ENCODE measurements around the gene USP17L24. TPM values are rescaled to one million over a fixed set of nuclear protein-coding genes. Genes with fewer than 3 reads are reported as not detected.
"Not testable (repeated sequence)": the region's sequence is repeated elsewhere in the genome, so short reads cannot be mapped to it uniquely, and the experiment has no call there.

Gene USP17L24
- total and polyA plus RNA-seq, 3 experiments from 2014 or later, result not detected

DNA sequence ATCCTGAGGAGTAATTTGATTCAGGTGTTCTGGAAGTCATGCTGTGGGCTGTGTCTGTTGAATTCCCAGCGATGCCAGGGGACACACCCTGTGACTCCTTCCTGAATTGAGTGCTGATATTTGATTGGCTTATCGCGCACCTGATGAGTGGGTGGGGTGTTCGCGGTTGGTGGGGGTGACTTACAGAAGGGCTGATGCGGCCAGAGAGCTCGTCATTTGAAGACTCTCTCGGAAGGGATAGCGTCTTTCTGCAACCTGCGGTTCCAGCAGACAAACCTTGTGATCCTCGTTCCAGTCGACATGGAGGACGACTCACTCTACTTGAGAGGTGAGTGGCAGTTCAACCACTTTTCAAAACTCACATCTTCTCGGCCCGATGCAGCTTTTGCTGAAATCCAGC is 28.4 kb downstream of the USP17L24 start, which contains the start of gene USP17L29:
Gene USP17L29, plus strand, starts transcription at position 301 of the 400 bp plus-strand sequence. Its CDS starts 0 bp downstream, at position 301.
- DNase-seq; H3K27me3 ChIP-seq (ENCODE audit: insufficient read depth, low read length, poor library complexity, severe bottlenecking); H3K4me1 ChIP-seq (ENCODE audit: insufficient read depth, low read length); H3K27ac Mint-ChIP-seq; H3K9me3 ChIP-seq (ENCODE audit: low read length); H3K4me3 ChIP-seq (ENCODE audit: low read length); CTCF ChIA-PET; H3K27ac ChIP-seq (ENCODE audit: low read depth, low read length); H3K36me3 Mint-ChIP-seq; POLR2A ChIA-PET; H3K27me3 Mint-ChIP-seq; H3K4me3 Mint-ChIP-seq; H3K36me3 ChIP-seq (ENCODE audit: insufficient read depth, low read length); H3K9me3 Mint-ChIP-seq; H3K4me1 Mint-ChIP-seq: not testable (repeated sequence)

DNA sequence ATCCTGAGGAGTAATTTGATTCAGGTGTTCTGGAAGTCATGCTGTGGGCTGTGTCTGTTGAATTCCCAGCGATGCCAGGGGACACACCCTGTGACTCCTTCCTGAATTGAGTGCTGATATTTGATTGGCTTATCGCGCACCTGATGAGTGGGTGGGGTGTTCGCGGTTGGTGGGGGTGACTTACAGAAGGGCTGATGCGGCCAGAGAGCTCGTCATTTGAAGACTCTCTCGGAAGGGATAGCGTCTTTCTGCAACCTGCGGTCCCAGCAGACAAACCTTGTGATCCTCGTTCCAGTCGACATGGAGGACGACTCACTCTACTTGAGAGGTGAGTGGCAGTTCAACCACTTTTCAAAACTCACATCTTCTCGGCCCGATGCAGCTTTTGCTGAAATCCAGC is 37.9 kb downstream of the USP17L24 start, which contains the start of gene USP17L30:
Gene USP17L30, plus strand, starts transcription at position 301 of the 400 bp plus-strand sequence. Its CDS starts 0 bp downstream, at position 301.
- CTCF ChIA-PET; DNase-seq; H3K4me1 Mint-ChIP-seq; H3K9me3 Mint-ChIP-seq; H3K9me3 ChIP-seq (ENCODE audit: low read length); H3K36me3 ChIP-seq (ENCODE audit: insufficient read depth, low read length); H3K4me3 Mint-ChIP-seq; H3K27me3 ChIP-seq (ENCODE audit: insufficient read depth, low read length, poor library complexity, severe bottlenecking); POLR2A ChIA-PET; H3K27me3 Mint-ChIP-seq; H3K4me1 ChIP-seq (ENCODE audit: insufficient read depth, low read length); H3K36me3 Mint-ChIP-seq; H3K4me3 ChIP-seq (ENCODE audit: low read length); H3K27ac ChIP-seq (ENCODE audit: low read depth, low read length); H3K27ac Mint-ChIP-seq: not testable (repeated sequence)

Other genes starting within 250 kb of the USP17L24 start
- gene FAM90A26, start 154.8 kb upstream of the USP17L24 start, total RNA-seq, result not detected
- not detected for gene FAM90A26, start 154.8 kb upstream of the USP17L24 start, polyA plus RNA-seq
- not detected for gene USP17L10, start 114.5 kb upstream of the USP17L24 start, total RNA-seq
- not detected for gene USP17L10, start 114.5 kb upstream of the USP17L24 start, polyA plus RNA-seq
- under 1 TPM in 1 of 2 experiments, not detected in 1; 0.13 TPM for gene USP17L11, start 109.8 kb upstream of the USP17L24 start, total RNA-seq
- gene USP17L11, start 109.8 kb upstream of the USP17L24 start, polyA plus RNA-seq, result not detected
- gene USP17L12, start 105.0 kb upstream of the USP17L24 start, total RNA-seq, result not detected
- not detected for gene USP17L12, start 105.0 kb upstream of the USP17L24 start, polyA plus RNA-seq
- not detected for gene USP17L13, start 100.3 kb upstream of the USP17L24 start, total RNA-seq
- not detected for gene USP17L13, start 100.3 kb upstream of the USP17L24 start, polyA plus RNA-seq
- not detected for gene USP17L15, start 90.8 kb upstream of the USP17L24 start, total RNA-seq
- not detected for gene USP17L15, start 90.8 kb upstream of the USP17L24 start, polyA plus RNA-seq
- not detected for gene USP17L17, start 81.3 kb upstream of the USP17L24 start, total RNA-seq
- not detected for gene USP17L17, start 81.3 kb upstream of the USP17L24 start, polyA plus RNA-seq
- not detected for gene USP17L18, start 76.5 kb upstream of the USP17L24 start, total RNA-seq
- not detected for gene USP17L18, start 76.5 kb upstream of the USP17L24 start, polyA plus RNA-seq
- not detected for gene USP17L19, start 71.8 kb upstream of the USP17L24 start, total RNA-seq
- gene USP17L19, start 71.8 kb upstream of the USP17L24 start, polyA plus RNA-seq, result not detected
- not detected for gene USP17L20, start 67.0 kb upstream of the USP17L24 start, total RNA-seq
- not detected for gene USP17L20, start 67.0 kb upstream of the USP17L24 start, polyA plus RNA-seq
- not detected for gene USP17L21, start 62.3 kb upstream of the USP17L24 start, total RNA-seq
- not detected for gene USP17L21, start 62.3 kb upstream of the USP17L24 start, polyA plus RNA-seq
- not detected for gene USP17L22, start 57.5 kb upstream of the USP17L24 start, total RNA-seq
- gene USP17L22, start 57.5 kb upstream of the USP17L24 start, polyA plus RNA-seq, result not detected
- gene USP17L25, start 4.7 kb downstream of the USP17L24 start, total RNA-seq, result not detected
- not detected for gene USP17L25, start 4.7 kb downstream of the USP17L24 start, polyA plus RNA-seq
- not detected for gene USP17L26, start 9.5 kb downstream of the USP17L24 start, total RNA-seq
- not detected for gene USP17L26, start 9.5 kb downstream of the USP17L24 start, polyA plus RNA-seq
- gene USP17L5, start 14.2 kb downstream of the USP17L24 start, total RNA-seq, result not detected
- not detected for gene USP17L5, start 14.2 kb downstream of the USP17L24 start, polyA plus RNA-seq
- not detected for gene USP17L27, start 19.0 kb downstream of the USP17L24 start, total RNA-seq
- not detected for gene USP17L27, start 19.0 kb downstream of the USP17L24 start, polyA plus RNA-seq
- gene USP17L28, start 23.7 kb downstream of the USP17L24 start, total RNA-seq, result not detected
- not detected for gene USP17L28, start 23.7 kb downstream of the USP17L24 start, polyA plus RNA-seq
- not detected for gene USP17L29, start 28.5 kb downstream of the USP17L24 start, total RNA-seq
- gene USP17L29, start 28.5 kb downstream of the USP17L24 start, polyA plus RNA-seq, result not detected
- not detected for gene USP17L30, start 38.0 kb downstream of the USP17L24 start, total RNA-seq
- not detected for gene USP17L30, start 38.0 kb downstream of the USP17L24 start, polyA plus RNA-seq
- not detected for gene DEFB131A, start 119.2 kb downstream of the USP17L24 start, total RNA-seq
- not detected for gene DEFB131A, start 119.2 kb downstream of the USP17L24 start, polyA plus RNA-seq